GM19099 (cell line): Measurements from ENCODE around the gene RAB40B.

Source experiments
- POLR2A ChIP-seq: IDR thresholded peaks from 3 replicates; pipeline ENCODE4 v1.6.1; 2011; ENCODE audit warnings: low read depth; ENCODE audit not compliant: insufficient read length; ENCODE audit errors: extremely low read depth

RAB40B gene

GRCh38 chr17:82698065-82698973 is at the start of gene RAB40B:
RAB40B (minus strand) TSS chr17:82698698; CDS start chr17:82698596, 102 bp downstream.
- TF ChIP-seq POLR2A, result peak; percentile 56

GRCh38 chr17:82745524-82745923 is 47.0 kb upstream of the RAB40B start:
- TF ChIP-seq POLR2A, result no peak

GRCh38 chr17:82743344-82744219 is 45.1 kb upstream of the RAB40B start:
- TF ChIP-seq POLR2A, result no peak

GRCh38 chr17:82740906-82741759 is 42.6 kb upstream of the RAB40B start:
- TF ChIP-seq POLR2A, result no peak

GRCh38 chr17:82737967-82738877 is 39.7 kb upstream of the RAB40B start:
- no peak for TF ChIP-seq POLR2A

- no peak for TF ChIP-seq POLR2A
Observed at GRCh38 chr17:82736511-82737185, 38.1 kb upstream of the RAB40B start.

- TF ChIP-seq POLR2A, result no peak
Observed at GRCh38 chr17:82734987-82735866, 36.7 kb upstream of the RAB40B start, which contains the start of gene FN3K. FN3K (plus strand) TSS chr17:82735615; CDS start chr17:82735637, 22 bp downstream.

- no peak for TF ChIP-seq POLR2A
Observed at GRCh38 chr17:82732118-82732743, 33.7 kb upstream of the RAB40B start.

- TF ChIP-seq POLR2A, result no peak
Observed at GRCh38 chr17:82729479-82730260, 31.2 kb upstream of the RAB40B start.

GRCh38 chr17:82726427-82726826 is 27.9 kb upstream of the RAB40B start:
- no peak for TF ChIP-seq POLR2A
